Gastroesophageal sphincter (tissue), 3 donors: ENCODE measurements around the gene IQCM.

ENCODE experiments used
- CTCF ChIP-seq, 4 experiments: fragments of 200-600 bp in 2 of 4; fragments of 450-650 bp in 2 of 4; sonication (generic) in 1 of 4; IDR thresholded peaks; one replicate each; pipeline ENCODE4 v1.5.1; 2017 to 2019; ENCODE audit warnings: antibody characterized with exemption in 4 of 4, mild to moderate bottlenecking in 2 of 4, moderate library complexity in 2 of 4
- POLR2A ChIP-seq, 2 donors: fragments of 450-650 bp; IDR thresholded peaks; one replicate each; pipeline ENCODE4 v1.6.1; 2017; ENCODE audit warnings: antibody characterized with exemption in 2 of 2, mild to moderate bottlenecking in 2 of 2, moderate library complexity in 1 of 2

GRCh38 chr4:149574971-149575370 is 240.7 kb downstream of the IQCM start:
- TF ChIP-seq CTCF (IDR thresholded peaks at IDR 0.05) (no peak), POLR2A (IDR thresholded peaks at IDR 0.05) (no peak)
